Measurements from ENCODE around the gene PKIG. TPM values are rescaled to one million over a fixed set of nuclear protein-coding genes. Genes with fewer than 3 reads are reported as not detected.

The PKIG gene
- total RNA-seq, 1 experiment from 2014 or later = 27.0 TPM

DNA sequence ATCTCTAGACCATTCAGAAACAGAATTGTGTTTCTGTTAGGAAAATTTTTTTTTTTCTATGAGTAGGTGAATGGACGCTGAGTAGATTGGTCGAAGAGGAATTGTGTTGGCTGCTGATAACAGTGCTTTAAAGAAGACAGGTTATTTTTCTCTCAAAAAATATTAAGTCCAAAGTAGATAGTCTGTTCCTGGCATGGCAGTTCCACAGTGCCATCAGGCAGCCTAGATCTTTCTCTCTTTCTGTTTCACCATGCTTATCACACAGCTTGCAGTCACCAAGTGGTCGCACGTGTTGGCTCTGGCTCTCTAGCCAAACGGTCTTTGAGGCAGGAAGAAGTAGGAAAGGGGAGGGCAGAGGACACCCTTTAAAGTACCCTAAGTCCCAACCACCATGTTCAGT lies 38.1 kb upstream of the PKIG start:
- no peaks in the 10 kb centered on the region for H3K9me3 Mint-ChIP-seq
- 0 out of 7 replicates have a peak overlapping the region, but pooled peaks of 1 of the 3 experiments have one; percentile 65 for H3K27ac Mint-ChIP-seq
- H2AFZ ChIP-seq (ENCODE audit: low read length) = no peak overlapping the region
- H3K27me3 Mint-ChIP-seq (ENCODE audit: low read depth) = no peaks in the 10 kb centered on the region
- no peak overlapping the region for H3K56ac ChIP-seq (ENCODE audit: insufficient read length, low read depth, low read length)
- no peak overlapping the region for H2BK15ac ChIP-seq (ENCODE audit: low read depth, low read length)
- H2BK12ac ChIP-seq (ENCODE audit: insufficient read length, low read depth, low read length) = no peak overlapping the region
- WGBS (ENCODE audit: extremely low coverage, insufficient read length, low lambda C conversion rate) = no CpG with 5 or more reads among the region's 5 CpGs
- H4K8ac ChIP-seq (replicated peaks; ENCODE audit: insufficient read length, low read depth, low read length) = no peak overlapping the region
- H3K4me3 Mint-ChIP-seq = no peak overlapping the region
- no peak overlapping the region for H3K4me2 ChIP-seq (ENCODE audit: insufficient read depth, insufficient read length, low read length)
- H3K4ac ChIP-seq (ENCODE audit: low read depth, low read length) = no peak overlapping the region
- no peak overlapping the region for H3K27ac ChIP-seq (ENCODE audit: insufficient read length, low read depth, low read length)
- H2BK120ac ChIP-seq (ENCODE audit: low read depth, low read length, poor library complexity, severe bottlenecking) = no peak overlapping the region
- H3K79me1 ChIP-seq (ENCODE audit: insufficient read depth, low read depth, low read length, poor library complexity, severe bottlenecking) = no peaks in the 10 kb centered on the region
- no peak overlapping the region for H3K14ac ChIP-seq (ENCODE audit: insufficient read depth, low read length)
- H3K23me2 ChIP-seq (ENCODE audit: insufficient read length, low read depth, low read length, poor library complexity, severe bottlenecking) = no peaks in the 10 kb centered on the region
- H3K36me3 Mint-ChIP-seq (ENCODE audit: insufficient read depth in 1 of 3, low read depth in 3 of 3) = no peaks in the 10 kb centered on the region
- TF ChIP-seq, protein P1, sequence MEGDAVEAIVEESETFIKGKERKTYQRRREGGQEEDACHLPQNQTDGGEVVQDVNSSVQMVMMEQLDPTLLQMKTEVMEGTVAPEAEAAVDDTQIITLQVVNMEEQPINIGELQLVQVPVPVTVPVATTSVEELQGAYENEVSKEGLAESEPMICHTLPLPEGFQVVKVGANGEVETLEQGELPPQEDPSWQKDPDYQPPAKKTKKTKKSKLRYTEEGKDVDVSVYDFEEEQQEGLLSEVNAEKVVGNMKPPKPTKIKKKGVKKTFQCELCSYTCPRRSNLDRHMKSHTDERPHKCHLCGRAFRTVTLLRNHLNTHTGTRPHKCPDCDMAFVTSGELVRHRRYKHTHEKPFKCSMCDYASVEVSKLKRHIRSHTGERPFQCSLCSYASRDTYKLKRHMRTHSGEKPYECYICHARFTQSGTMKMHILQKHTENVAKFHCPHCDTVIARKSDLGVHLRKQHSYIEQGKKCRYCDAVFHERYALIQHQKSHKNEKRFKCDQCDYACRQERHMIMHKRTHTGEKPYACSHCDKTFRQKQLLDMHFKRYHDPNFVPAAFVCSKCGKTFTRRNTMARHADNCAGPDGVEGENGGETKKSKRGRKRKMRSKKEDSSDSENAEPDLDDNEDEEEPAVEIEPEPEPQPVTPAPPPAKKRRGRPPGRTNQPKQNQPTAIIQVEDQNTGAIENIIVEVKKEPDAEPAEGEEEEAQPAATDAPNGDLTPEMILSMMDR (conservative IDR thresholded peaks at IDR 0.05) = no peak
- no peaks in the 10 kb centered on the region for H4K20me1 ChIP-seq (ENCODE audit: control insufficient read depth, insufficient read depth, insufficient read length)
- H3K18ac ChIP-seq (ENCODE audit: insufficient read length, low read depth, low read length) = no peak overlapping the region
- 0 out of 2 replicates have a peak, but pooled peaks cover 2% of the 10 kb centered on the region for H3K79me2 ChIP-seq (ENCODE audit: insufficient read depth, low read length)
- no peak overlapping the region for H4K5ac ChIP-seq (ENCODE audit: insufficient read length, low read depth, low read length)
- no peak overlapping the region for H3K23ac ChIP-seq (ENCODE audit: insufficient read length, low read depth, low read length)
- no peak overlapping the region for H2AK5ac ChIP-seq (ENCODE audit: insufficient read length, low read length)
- H3K27me3 ChIP-seq (ENCODE audit: insufficient read depth, low read length) = no peaks in the 10 kb centered on the region
- no peak overlapping the region for H3T11ph ChIP-seq (ENCODE audit: low read length)
- no peaks in the 10 kb centered on the region; the same call in 1 of the 2 replicates for H3K4me1 ChIP-seq (ENCODE audit: insufficient read depth, low read length)
- no peak overlapping the region for H4K91ac ChIP-seq (ENCODE audit: insufficient read length, low read depth, low read length)
- H3K9me3 ChIP-seq (ENCODE audit: control insufficient read depth, low read depth, low read length) = no peaks in the 10 kb centered on the region
- no peak overlapping the region for H2BK5ac ChIP-seq (ENCODE audit: insufficient read length, low read length)
- DNase-seq = no peak
- no peak overlapping the region for H3K9ac ChIP-seq (ENCODE audit: extremely low read depth, insufficient read length, low read length)
- H3K4me1 Mint-ChIP-seq = peaks cover 8% of the 10 kb centered on the region in 2 experiments
- H2BK20ac ChIP-seq (ENCODE audit: low read depth, low read length, poor library complexity, severe bottlenecking) = no peak overlapping the region
